Pancreas (tissue), 10 donors: ENCODE measurements around the gene C11orf65. TPM values are rescaled to one million over a fixed set of nuclear protein-coding genes. Genes with fewer than 3 reads are reported as not detected.
A peak's percentile ranks its signal among the peaks of the same experiment; 100 is the strongest.

Experiments used
- ATAC-seq, 4 donors: fragments of 200-7000 bp; cut with Tn5 transposase; one replicate each; pipeline versions ENCODE4 v1.8.0 to v1.9.1; 2020; ENCODE audit warnings: mild to moderate bottlenecking in 4 of 4, moderate library complexity in 4 of 4
- DNase-seq, 6 donors: peaks; one replicate each; pipeline ENCODE4 v3.0.0-alpha.2; 2020
- FAIRE-seq: peaks from 2 replicates; lab custom pipeline; 2012; peaks lifted over from hg19 to GRCh38; lab: Jason Lieb, UNC
- H3K27ac ChIP-seq, 4 donors: fragments of 200-600 bp; sonication (generic); 1 replicate in 3 of 4; 2 replicates in 1 of 4; pipeline versions ENCODE4 v1.5.0 to v1.8.0; 2020
- H3K27me3 ChIP-seq, 4 donors: fragments of 200-600 bp; one replicate each; pipeline ENCODE4 v1.8.0; 2021
- H3K36me3 ChIP-seq, 3 donors: fragments of 200-600 bp; sonication (generic) in 1 of 3; one replicate each; pipeline versions ENCODE4 v1.5.0 to v1.8.0; 2020 to 2021
- H3K4me1 ChIP-seq, 3 donors: fragments of 200-600 bp; one replicate each; pipeline ENCODE4 v1.8.0; 2021
- H3K4me3 ChIP-seq, 4 donors: fragments of 200-600 bp; sonication (generic) in 2 of 4; one replicate each; pipeline versions ENCODE4 v1.5.0 to v1.8.0; 2020 to 2021
- H3K9me3 ChIP-seq, 4 donors: fragments of 200-600 bp; one replicate each; pipeline ENCODE4 v1.8.0; 2021
- whole genome bisulfite sequencing, 2 donors: extraction: QIAGEN DNeasy Blood & Tissue Kit; methylation state at CpG; one replicate each; pipeline ENCODE4 v1.1.7; 2013; 5-methylcytosine and 5-hydroxymethylcytosine counted together
- intact Hi-C, 3 donors: fragments of 100-400 bp; cut with DNase I; formaldehyde crosslinking; loops; one replicate each; pipeline versions ENCODE4 v1.11.1 to v1.14.2; 2022
- polyA plus RNA-seq, 2 donors: library from polyadenylated mRNA; stranded (reverse); fragments of 200-250 nt; gene quantifications; one replicate each; pipeline ENCODE4 v1.2.3, GENCODE V29; 2013
- total RNA-seq, 6 donors: library from RNA; stranded (reverse); fragmentation: NEBNext Ultra II Directional in 4 of 6; extraction: Animal tissue kit (Norgen Biotek cat#: 25700) in 4 of 6; gene quantifications; one replicate each; pipeline versions ENCODE4 v1.2.1 to v1.2.4, GENCODE V29; 2021 to 2023
- TF ChIP-seq, protein P1 (sequence below), 4 donors: fragments of 200-600 bp; sonication (generic) in 3 of 4; IDR thresholded peaks; one replicate each; pipeline versions ENCODE4 v1.5.0 to v1.8.0; 2021; ENCODE audit warnings: antibody characterized with exemption in 4 of 4
- donor health status: healthy with polysubstance abuse.
- donor health status: DM: no; HTN: no; CAD: no; lungs with moderate emphysema.
- donor health status: DM: no; HTN: no; CAD: no.
- donor health status: control.
- donor health status: control.
- donor health status: Bipolar disorder and iron deficiency.
- donor health status: DM: yes; HTN: yes; CAD: no.
- donor health status: DM: no; HTN: no; CAD: no.
- donor health status: DM: no; HTN: no; CAD: no.
- donor health status: DM: yes; HTN: yes; CAD: no.

Gene C11orf65
- total and polyA plus RNA-seq, 8 donors: 0.11 to 1.4 (median 0.53) TPM

DNA sequence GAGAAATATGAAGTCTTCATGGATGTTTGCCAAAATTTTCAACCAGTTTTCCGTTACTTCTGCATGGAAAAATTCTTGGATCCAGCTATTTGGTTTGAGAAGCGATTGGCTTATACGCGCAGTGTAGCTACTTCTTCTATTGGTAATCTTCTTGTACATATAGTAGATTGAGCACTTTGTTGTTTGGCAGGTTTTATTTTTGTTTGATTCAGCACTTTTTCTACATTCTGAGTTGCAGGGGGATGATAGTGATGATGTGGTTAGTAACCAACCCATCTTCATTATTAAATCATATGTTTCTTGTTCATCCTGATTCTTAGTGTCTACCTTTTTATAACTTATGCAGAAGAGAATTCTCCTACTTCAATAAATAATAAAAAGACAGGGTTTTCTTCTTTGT, 121.6 kb downstream of the C11orf65 start:
- intact Hi-C loops: no loop called here
- no peaks in the 10 kb centered on the region for H3K27me3 ChIP-seq
- H3K4me3 ChIP-seq: no peak overlapping the region
- DNase-seq: no peak
- no peaks in the 10 kb centered on the region for H3K4me1 ChIP-seq
- TF ChIP-seq, protein P1, sequence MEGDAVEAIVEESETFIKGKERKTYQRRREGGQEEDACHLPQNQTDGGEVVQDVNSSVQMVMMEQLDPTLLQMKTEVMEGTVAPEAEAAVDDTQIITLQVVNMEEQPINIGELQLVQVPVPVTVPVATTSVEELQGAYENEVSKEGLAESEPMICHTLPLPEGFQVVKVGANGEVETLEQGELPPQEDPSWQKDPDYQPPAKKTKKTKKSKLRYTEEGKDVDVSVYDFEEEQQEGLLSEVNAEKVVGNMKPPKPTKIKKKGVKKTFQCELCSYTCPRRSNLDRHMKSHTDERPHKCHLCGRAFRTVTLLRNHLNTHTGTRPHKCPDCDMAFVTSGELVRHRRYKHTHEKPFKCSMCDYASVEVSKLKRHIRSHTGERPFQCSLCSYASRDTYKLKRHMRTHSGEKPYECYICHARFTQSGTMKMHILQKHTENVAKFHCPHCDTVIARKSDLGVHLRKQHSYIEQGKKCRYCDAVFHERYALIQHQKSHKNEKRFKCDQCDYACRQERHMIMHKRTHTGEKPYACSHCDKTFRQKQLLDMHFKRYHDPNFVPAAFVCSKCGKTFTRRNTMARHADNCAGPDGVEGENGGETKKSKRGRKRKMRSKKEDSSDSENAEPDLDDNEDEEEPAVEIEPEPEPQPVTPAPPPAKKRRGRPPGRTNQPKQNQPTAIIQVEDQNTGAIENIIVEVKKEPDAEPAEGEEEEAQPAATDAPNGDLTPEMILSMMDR (IDR thresholded peaks at IDR 0.05): no peak
- no peak for ATAC-seq
- no peak for FAIRE-seq
- 93 to 95% methylated on average over 4 of the region's 4 CpGs for WGBS, 2 donors
- peaks cover 0 to 16% (median 0%) of the 10 kb centered on the region in 3 donors for H3K36me3 ChIP-seq
- no peak overlapping the region for H3K27ac ChIP-seq
- H3K9me3 ChIP-seq: no peaks in the 10 kb centered on the region

DNA sequence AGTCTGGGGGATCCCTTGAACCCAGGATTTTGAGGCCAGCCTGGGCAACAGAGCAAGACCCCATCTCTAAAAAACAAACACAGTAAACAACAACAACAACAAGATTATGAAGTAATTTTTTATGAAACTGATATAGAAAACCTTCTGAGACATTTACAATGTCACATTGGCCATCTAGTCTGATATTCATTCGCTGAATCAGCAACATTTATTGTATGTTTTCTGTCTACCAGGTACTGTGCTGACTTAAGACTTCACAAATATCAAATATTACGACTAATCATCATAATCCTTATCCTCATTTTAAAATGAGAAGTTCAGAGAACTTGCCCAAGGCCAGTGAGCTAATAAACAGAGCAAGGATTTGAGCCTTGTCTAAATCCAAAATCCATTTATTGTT, 123.6 kb downstream of the C11orf65 start:
- H3K9me3 ChIP-seq: no peaks in the 10 kb centered on the region
- intact Hi-C loops: no loop called here
- ATAC-seq: no peak
- no peak overlapping the region for H3K4me3 ChIP-seq
- H3K4me1 ChIP-seq: no peaks in the 10 kb centered on the region
- WGBS, 2 donors: 91 to 94% methylated on average over 2 of the region's 2 CpGs
- no peak for FAIRE-seq
- H3K36me3 ChIP-seq: peaks cover 0 to 9% (median 0%) of the 10 kb centered on the region in 3 donors
- no peak overlapping the region for H3K27ac ChIP-seq
- H3K27me3 ChIP-seq: no peaks in the 10 kb centered on the region
- TF ChIP-seq, protein P1 (IDR thresholded peaks at IDR 0.05): no peak
- DNase-seq: no peak

DNA sequence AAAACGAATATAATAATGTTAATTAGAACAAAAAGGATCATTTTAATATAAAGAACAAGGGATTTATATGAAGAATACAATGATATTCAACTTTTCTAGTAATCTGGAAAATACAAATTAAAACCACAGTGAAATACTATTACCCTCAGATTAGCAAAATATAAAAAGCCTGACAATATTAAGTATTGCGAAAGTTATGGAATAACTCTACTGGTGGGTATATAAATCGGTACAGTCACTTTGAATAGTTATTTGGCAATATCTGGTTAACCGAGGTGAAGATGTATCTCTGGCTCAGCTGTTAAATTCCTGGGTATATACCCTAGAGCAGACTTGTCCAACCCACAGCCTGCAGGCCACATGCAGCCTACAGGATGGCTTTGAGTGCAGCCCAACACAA, 125.7 kb downstream of the C11orf65 start:
- no peak overlapping the region for H3K4me3 ChIP-seq
- no peaks in the 10 kb centered on the region for H3K4me1 ChIP-seq
- intact Hi-C loops: no loop called here
- FAIRE-seq: no peak
- no peak for DNase-seq
- H3K36me3 ChIP-seq: peaks cover 0 to 3% (median 0%) of the 10 kb centered on the region in 3 donors
- WGBS, 2 donors: 84 to 94% methylated on average over 4 of the region's 4 CpGs
- H3K9me3 ChIP-seq: no peaks in the 10 kb centered on the region
- TF ChIP-seq, protein P1 (IDR thresholded peaks at IDR 0.05): no peak
- H3K27me3 ChIP-seq: no peaks in the 10 kb centered on the region
- no peak overlapping the region for H3K27ac ChIP-seq
- no peak for ATAC-seq

DNA sequence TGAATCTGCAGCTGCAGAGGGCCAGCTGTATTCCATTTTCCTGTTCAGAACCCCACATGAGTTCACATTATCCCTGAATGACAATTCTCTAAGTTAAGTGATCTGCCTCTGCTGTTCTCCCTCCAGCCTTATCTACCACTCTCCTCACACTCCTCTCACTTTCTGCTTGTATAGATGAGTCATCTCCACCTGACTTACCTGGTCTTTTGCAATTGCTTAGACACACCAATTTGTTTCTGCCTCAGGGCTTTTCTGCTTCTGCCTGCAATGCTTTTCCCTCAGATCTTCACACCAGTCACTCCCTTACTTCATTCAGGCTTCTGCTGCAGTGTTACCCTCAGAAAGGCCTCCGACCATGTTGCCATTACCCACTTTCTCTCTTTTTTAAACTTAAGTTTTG, 126.4 kb downstream of the C11orf65 start:
- WGBS, 2 donors: 94 to 100% methylated on average over 1 of the region's 1 CpG
- TF ChIP-seq, protein P1 (IDR thresholded peaks at IDR 0.05): no peak
- peaks cover 0 to under 1% (median 0%) of the 10 kb centered on the region in 3 donors for H3K36me3 ChIP-seq
- H3K4me3 ChIP-seq: no peak overlapping the region
- no peak for FAIRE-seq
- peak in 3 of 4 donors; percentile 69 to 90 (median 73) for ATAC-seq
- no peaks in the 10 kb centered on the region for H3K4me1 ChIP-seq
- H3K27me3 ChIP-seq: no peaks in the 10 kb centered on the region
- H3K27ac ChIP-seq: no peak overlapping the region
- no peak for DNase-seq
- intact Hi-C loops: no loop called here
- no peaks in the 10 kb centered on the region for H3K9me3 ChIP-seq

DNA sequence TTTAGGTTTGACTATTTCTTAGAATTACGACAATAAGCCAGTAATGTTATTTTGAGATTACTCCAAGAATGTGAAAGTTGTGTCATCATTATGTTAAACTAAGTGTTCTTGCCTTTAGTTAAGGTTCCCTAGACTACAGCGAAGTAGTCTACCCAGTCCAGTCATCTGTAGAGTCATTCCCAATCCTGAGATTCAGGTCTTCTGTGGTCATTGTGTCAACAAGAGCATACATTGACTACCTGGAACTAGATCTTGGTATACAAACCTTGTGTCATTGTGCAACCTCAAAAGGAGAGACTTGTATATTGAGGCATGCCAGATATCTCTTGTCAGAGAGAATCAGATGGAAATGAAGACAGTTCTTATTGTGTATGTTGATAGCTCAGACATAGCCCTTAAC, 128.6 kb downstream of the C11orf65 start:
- Histone ChIP-seq H3K9me3 (no peaks in the 10 kb centered on the region), H3K27ac (no peak overlapping the region), H3K27me3 (no peaks in the 10 kb centered on the region), H3K4me1 (no peaks in the 10 kb centered on the region), H3K4me3 (no peak overlapping the region), H3K36me3 (peaks cover 0 to 10% (median 0%) of the 10 kb centered on the region in 3 donors)
- ATAC-seq: no peak
- WGBS, 2 donors: 94 to 97% methylated on average over 2 of the region's 2 CpGs
- FAIRE-seq: no peak
- intact Hi-C loops: no loop called here
- TF ChIP-seq, protein P1 (IDR thresholded peaks at IDR 0.05): no peak
- no peak for DNase-seq
